H1 (cell line): ENCODE measurements around the gene MICU1. TPM values are rescaled to one million over a fixed set of nuclear protein-coding genes. Genes with fewer than 3 reads are reported as not detected.

Experiments
- CTCF ChIA-PET: fragments of 300-600 bp; sonication (Branson Sonifier 250); formaldehyde crosslinking; loops from one replicate; lab custom pipeline; 2021; ENCODE audit not compliant: partially characterized antibody; lab: Charles Lee
- POLR2A ChIA-PET: fragments of 300-600 bp; sonication (Branson Sonifier 250); formaldehyde crosslinking; loops from one replicate; lab custom pipeline; 2021; ENCODE audit warnings: inconsistent platforms; ENCODE audit not compliant: partially characterized antibody; lab: Charles Lee
- DNase-seq, 2 experiments: peaks; one replicate each; pipeline versions ENCODE4 v3.0.0 to v3.0.0-alpha.2; 2010 to 2022; ENCODE audit warnings: low spot score in 2 of 2, low read depth in 1 of 2, mixed read lengths in 1 of 2
- FAIRE-seq: peaks from 2 replicates; lab custom pipeline; 2011; peaks lifted over from hg19 to GRCh38; lab: Jason Lieb, UNC
- H2AFZ ChIP-seq: 2 replicates; pipeline ENCODE4 v1.8.1; 2012; ENCODE audit warnings: low read length, inconsistent platforms
- H2AK5ac ChIP-seq: 2 replicates; pipeline ENCODE4 v1.6.1; 2013; ENCODE audit warnings: low read depth, low read length
- H2BK120ac ChIP-seq: replicated peaks from 2 replicates; pipeline ENCODE3; 2013; ENCODE audit warnings: low read depth, low read length, inconsistent platforms
- H2BK12ac ChIP-seq: 2 replicates; pipeline ENCODE4 v1.6.1; 2013; ENCODE audit warnings: low read depth, low read length
- H2BK15ac ChIP-seq: 2 replicates; pipeline ENCODE4 v1.6.1; 2013; ENCODE audit warnings: low read length
- H2BK20ac ChIP-seq: 2 replicates; pipeline ENCODE4 v1.6.1; 2013; ENCODE audit warnings: low read length
- H2BK5ac ChIP-seq: 2 replicates; pipeline ENCODE4 v1.6.1; 2013; ENCODE audit warnings: low read depth, low read length
- H3K14ac ChIP-seq: 2 replicates; pipeline ENCODE4 v1.6.1; 2013; ENCODE audit warnings: inconsistent platforms; ENCODE audit not compliant: insufficient read length
- H3K18ac ChIP-seq: 2 replicates; pipeline ENCODE4 v1.6.1; 2013; ENCODE audit warnings: low read length; ENCODE audit errors: extremely low read depth
- H3K23ac ChIP-seq: 2 replicates; pipeline ENCODE4 v1.6.1; 2013; ENCODE audit warnings: inconsistent platforms; ENCODE audit not compliant: insufficient read length
- H3K23me2 ChIP-seq: 2 replicates; pipeline ENCODE4 v1.6.1; 2013; ENCODE audit warnings: low read depth, low read length
- H3K27ac ChIP-seq: 2 replicates; pipeline ENCODE4 v1.6.1; 2011; ENCODE audit warnings: low read depth, low read length, inconsistent platforms
- H3K27me3 ChIP-seq, 4 experiments: replicated peaks in 1 of 4; 1 replicate in 1 of 4; 2 replicates in 3 of 4; pipeline versions ENCODE4 v1.6.1 to v1.8.1; 2011 to 2013; ENCODE audit warnings: low read length in 3 of 4, mild to moderate bottlenecking in 3 of 4, inconsistent platforms in 2 of 4, mixed read lengths in 2 of 4, moderate library complexity in 1 of 4; ENCODE audit not compliant: control insufficient read depth in 3 of 4, insufficient read depth in 3 of 4; ENCODE audit errors: extremely low read depth in 1 of 4
- H3K36me3 ChIP-seq, 4 experiments: 2 replicates each; pipeline versions ENCODE4 v1.6.1 to v1.8.1; 2011 to 2013; ENCODE audit warnings: mild to moderate bottlenecking in 4 of 4, low read length in 3 of 4, moderate library complexity in 2 of 4, control low read depth in 1 of 4, inconsistent platforms in 1 of 4; ENCODE audit not compliant: insufficient read depth in 4 of 4, control insufficient read depth in 2 of 4
- H3K4ac ChIP-seq: replicated peaks from 2 replicates; pipeline ENCODE3; 2013; ENCODE audit warnings: low read length, low read depth, mixed read lengths, inconsistent platforms; ENCODE audit not compliant: insufficient read length
- H3K4me1 ChIP-seq, 4 experiments: replicated peaks in 1 of 4; 1 replicate in 1 of 4; 2 replicates in 3 of 4; pipeline versions ENCODE4 v1.6.1 to v1.8.1; 2011 to 2013; ENCODE audit warnings: low read length in 3 of 4, inconsistent platforms in 2 of 4, mixed read lengths in 1 of 4; ENCODE audit not compliant: insufficient read depth in 4 of 4, control insufficient read depth in 3 of 4
- H3K4me2 ChIP-seq, 2 experiments: 2 replicates each; pipeline versions ENCODE4 v1.6.1 to v1.8.1; 2011 to 2013; ENCODE audit warnings: low read depth in 2 of 2, low read length in 2 of 2, control low read depth in 1 of 2, inconsistent platforms in 1 of 2, mild to moderate bottlenecking in 1 of 2; ENCODE audit not compliant: insufficient read depth in 1 of 2
- H3K4me3 ChIP-seq, 4 experiments: fragments of 200-600, 300-600 bp in 1 of 4; sonication (generic), shearing (Covaris generic), sonication (Bioruptor Twin) in 1 of 4; 2 replicates each; pipeline versions ENCODE4 v1.5.1 to v1.8.1; 2011 to 2016; ENCODE audit warnings: low read length in 4 of 4, low read depth in 3 of 4, control low read depth in 2 of 4, inconsistent platforms in 2 of 4, mild to moderate bottlenecking in 2 of 4, mixed read lengths in 1 of 4, moderate library complexity in 1 of 4; ENCODE audit not compliant: insufficient read depth in 2 of 4; ENCODE audit errors: extremely low read depth in 1 of 4
- H3K56ac ChIP-seq: replicated peaks from 2 replicates; pipeline ENCODE3; 2013; ENCODE audit warnings: low read depth, mild to moderate bottlenecking, mixed read lengths, low read length, inconsistent platforms; ENCODE audit not compliant: insufficient read length
- H3K79me1 ChIP-seq: 2 replicates; pipeline ENCODE4 v1.6.1; 2013; ENCODE audit warnings: low read depth, low read length, control low read depth
- H3K79me2 ChIP-seq, 2 experiments: 2 replicates each; pipeline versions ENCODE4 v1.6.1 to v1.8.1; 2012 to 2013; ENCODE audit warnings: low read length in 2 of 2, mild to moderate bottlenecking in 2 of 2, inconsistent platforms in 1 of 2; ENCODE audit not compliant: insufficient read depth in 2 of 2, control insufficient read depth in 1 of 2
- H3K9ac ChIP-seq, 4 experiments: replicated peaks in 1 of 4; 1 replicate in 1 of 4; 2 replicates in 3 of 4; pipeline versions ENCODE4 v1.6.1 to v1.8.1; 2011 to 2013; ENCODE audit warnings: low read depth in 3 of 4, low read length in 3 of 4, control low read depth in 2 of 4, mild to moderate bottlenecking in 2 of 4, moderate library complexity in 2 of 4, inconsistent platforms in 1 of 4; ENCODE audit errors: extremely low read depth in 1 of 4
- H3K9me3 ChIP-seq, 2 experiments: 2 replicates each; pipeline versions ENCODE4 v1.6.1 to v1.8.1; 2012 to 2013; ENCODE audit warnings: mild to moderate bottlenecking in 2 of 2, moderate library complexity in 2 of 2, control low read depth in 1 of 2, inconsistent platforms in 1 of 2, low read depth in 1 of 2, low read length in 1 of 2, mixed read lengths in 1 of 2; ENCODE audit not compliant: insufficient read depth in 2 of 2
- H4K20me1 ChIP-seq, 2 experiments: replicated peaks in 1 of 2; 2 replicates each; pipeline versions ENCODE3 to v1.8.1; 2011 to 2013; ENCODE audit warnings: inconsistent platforms in 2 of 2, low read length in 2 of 2, mild to moderate bottlenecking in 1 of 2; ENCODE audit not compliant: insufficient read depth in 2 of 2, control insufficient read depth in 1 of 2
- H4K5ac ChIP-seq: 2 replicates; pipeline ENCODE4 v1.6.1; 2013; ENCODE audit warnings: low read length, low read depth, mixed read lengths, inconsistent platforms; ENCODE audit not compliant: insufficient read length
- H4K8ac ChIP-seq: 2 replicates; pipeline ENCODE4 v1.8.0; 2013; ENCODE audit warnings: mild to moderate bottlenecking, moderate library complexity, low read length, inconsistent platforms; ENCODE audit not compliant: insufficient read depth; ENCODE audit errors: extremely low read depth
- H4K91ac ChIP-seq: replicated peaks from 2 replicates; pipeline ENCODE3; 2013; ENCODE audit warnings: low read length, mixed read lengths, inconsistent platforms; ENCODE audit not compliant: insufficient read length
- ATF2 ChIP-seq: IDR thresholded peaks from 2 replicates; pipeline ENCODE4 v1.6.1; 2012; ENCODE audit warnings: low read length, inconsistent platforms
- BCL11A ChIP-seq, 2 experiments: IDR thresholded peaks; one replicate each; pipeline ENCODE4 v1.6.1; 2011; ENCODE audit warnings: low read depth in 2 of 2, low read length in 2 of 2, mild to moderate bottlenecking in 2 of 2
- BRCA1 ChIP-seq: IDR thresholded peaks from 2 replicates; pipeline ENCODE4 v1.6.1; 2012; ENCODE audit warnings: low read depth, low read length, improper control_type of control experiment
- CHD2 ChIP-seq: IDR thresholded peaks from 2 replicates; pipeline ENCODE4 v1.6.1; 2012; ENCODE audit warnings: low read length, improper control_type of control experiment
- JUND ChIP-seq: IDR thresholded peaks from 2 replicates; pipeline ENCODE4 v1.6.1; 2011; ENCODE audit warnings: mild to moderate bottlenecking, improper control_type of control experiment, low read length
- KDM1A ChIP-seq: fragments of 200-600, 300-600 bp; sonication (generic); IDR thresholded peaks from 2 replicates; pipeline ENCODE4 v1.7.1; 2016; ENCODE audit warnings: mild to moderate bottlenecking, low read length, borderline replicate concordance
- WGBS, 2 experiments: shearing (Covaris generic) in 1 of 2; methylation state at CpG; one replicate each; pipeline versions ENCODE4 v1.1.6 to v1.1.7; 2013 to 2015; ENCODE audit warnings: low lambda C conversion rate in 2 of 2, mixed read lengths in 2 of 2, inconsistent platforms in 1 of 2, low coverage in 1 of 2, missing lambda C conversion rate in 1 of 2; ENCODE audit not compliant: insufficient replicate concordance in 2 of 2, insufficient coverage in 1 of 2, insufficient read length in 1 of 2; ENCODE audit errors: extremely low coverage in 1 of 2, missing lambda C conversion rate in 1 of 2; 5-methylcytosine and 5-hydroxymethylcytosine counted together
- polyA plus RNA-seq, 7 experiments: library from polyadenylated mRNA; depleted of rRNA in 3 of 7; stranded (reverse) in 5 of 7; unstranded in 2 of 7; fragments of >200 nt in 5 of 7; fragments of 200-250 nt in 2 of 7; gene quantifications; 1 replicate in 5 of 7; 2 replicates in 1 of 7; 4 replicates in 1 of 7; pipeline versions ENCODE4 v1.2.1 to v1.2.3, GENCODE V29; 2011 to 2013; ENCODE audit warnings: missing spikeins in 2 of 7, mixed read lengths in 2 of 7
- total RNA-seq: library from RNA; stranded (reverse); fragmentation: NEBNext Ultra II Directional; extraction: Animal tissue kit (Norgen Biotek cat#: 25700); gene quantifications from 2 replicates; pipeline ENCODE4 v1.2.1, GENCODE V29; 2021

Gene MICU1
- total and polyA plus RNA-seq, 2 of the 8 experiments (the other 6 are each of a cell fraction or from before 2014, with no cell fraction given): 18.0 to 36.7 TPM

GRCh38 chr10:72645263-72645858 lies 19.5 kb upstream of the MICU1 start:
- H3K23ac ChIP-seq: no peak overlapping the region
- no peak overlapping the region for H3K56ac ChIP-seq
- no peak overlapping the region for H2BK120ac ChIP-seq
- no peak overlapping the region for H3K9ac ChIP-seq
- no peak overlapping the region for H2BK20ac ChIP-seq
- CTCF ChIA-PET: interaction anchor here (0.6 to 2.4 kb wide), 3 partner anchors 11 to 189 kb away, joined by 3 to 6 read pairs (median 4); no protein-coding TSS in a partner anchor
- H3K4me2 ChIP-seq: no peak overlapping the region
- H2AFZ ChIP-seq: 0 out of 2 replicates have a peak overlapping the region, but pooled peaks have one; percentile 1
- H2BK15ac ChIP-seq: no peak overlapping the region
- H3K4me1 ChIP-seq: no peaks in the 10 kb centered on the region
- H3K36me3 ChIP-seq: no peaks in the 10 kb centered on the region
- no peaks in the 10 kb centered on the region for H3K79me2 ChIP-seq
- TF ChIP-seq ATF2 (no peak), BCL11A (IDR thresholded peaks at IDR 0.05; ENCODE audit: low read depth in 2 of 2, low read length in 2 of 2) (no peak), KDM1A (no peak), JUND (no peak), BRCA1 (no peak), CHD2 (no peak)
- TF ChIP-seq, all 59 proteins: peak for 0
- H3K79me1 ChIP-seq: no peaks in the 10 kb centered on the region
- H4K20me1 ChIP-seq: no peaks in the 10 kb centered on the region
- H4K5ac ChIP-seq: no peak overlapping the region
- no peak overlapping the region for H2BK5ac ChIP-seq
- H3K14ac ChIP-seq: no peak overlapping the region
- FAIRE-seq (no peak), DNase-seq (no peak)
- H3K9me3 ChIP-seq: no peaks in the 10 kb centered on the region
- H3K18ac ChIP-seq: no peak overlapping the region
- WGBS, 2 experiments: 71% methylated on average over 2 of the region's 2 CpGs; no CpG with 5 or more reads in 1 of the 2 experiments
- H3K27ac ChIP-seq: no peak overlapping the region
- H4K91ac ChIP-seq: no peak overlapping the region
- no peak overlapping the region for H3K4me3 ChIP-seq
- POLR2A ChIA-PET: interaction anchor here (1.4 to 1.8 kb wide), 2 partner anchors 13 to 46 kb away, joined by 3 to 6 read pairs; partner anchors contain the start of gene MCU
- no peak overlapping the region for H3K4ac ChIP-seq
- no peaks in the 10 kb centered on the region for H3K27me3 ChIP-seq
- no peak overlapping the region for H2AK5ac ChIP-seq
- no peak overlapping the region for H4K8ac ChIP-seq
- no peak overlapping the region for H2BK12ac ChIP-seq
- H3K23me2 ChIP-seq: no peaks in the 10 kb centered on the region
